ENCODE data around the gene SLFN11.
A peak's percentile ranks its signal among the peaks of the same experiment; 100 is the strongest.
"Not testable (repeated sequence)": the region's sequence is repeated elsewhere in the genome, so short reads cannot be mapped to it uniquely, and the experiment has no call there.

The SLFN11 gene

DNA sequence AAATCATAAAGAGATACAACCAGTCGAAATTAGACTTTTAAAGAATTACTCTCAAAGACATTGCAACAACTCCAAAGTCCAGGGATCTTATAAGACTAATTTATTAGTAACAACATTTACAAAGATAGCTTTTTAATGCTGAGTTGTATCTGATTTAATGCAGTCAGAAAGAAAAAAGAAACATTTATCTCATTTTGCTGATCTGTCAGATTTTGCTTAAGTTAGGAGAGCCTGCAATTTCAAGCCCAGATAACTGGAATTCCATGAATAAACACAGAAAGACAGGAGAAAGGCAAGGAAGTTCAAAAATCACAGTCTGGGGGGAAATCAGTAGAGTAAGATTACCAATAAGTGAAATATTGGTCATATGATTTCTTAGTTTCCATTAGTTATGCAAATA is 22.9 kb downstream of the SLFN11 start:
- DNase-seq: no peak

DNA sequence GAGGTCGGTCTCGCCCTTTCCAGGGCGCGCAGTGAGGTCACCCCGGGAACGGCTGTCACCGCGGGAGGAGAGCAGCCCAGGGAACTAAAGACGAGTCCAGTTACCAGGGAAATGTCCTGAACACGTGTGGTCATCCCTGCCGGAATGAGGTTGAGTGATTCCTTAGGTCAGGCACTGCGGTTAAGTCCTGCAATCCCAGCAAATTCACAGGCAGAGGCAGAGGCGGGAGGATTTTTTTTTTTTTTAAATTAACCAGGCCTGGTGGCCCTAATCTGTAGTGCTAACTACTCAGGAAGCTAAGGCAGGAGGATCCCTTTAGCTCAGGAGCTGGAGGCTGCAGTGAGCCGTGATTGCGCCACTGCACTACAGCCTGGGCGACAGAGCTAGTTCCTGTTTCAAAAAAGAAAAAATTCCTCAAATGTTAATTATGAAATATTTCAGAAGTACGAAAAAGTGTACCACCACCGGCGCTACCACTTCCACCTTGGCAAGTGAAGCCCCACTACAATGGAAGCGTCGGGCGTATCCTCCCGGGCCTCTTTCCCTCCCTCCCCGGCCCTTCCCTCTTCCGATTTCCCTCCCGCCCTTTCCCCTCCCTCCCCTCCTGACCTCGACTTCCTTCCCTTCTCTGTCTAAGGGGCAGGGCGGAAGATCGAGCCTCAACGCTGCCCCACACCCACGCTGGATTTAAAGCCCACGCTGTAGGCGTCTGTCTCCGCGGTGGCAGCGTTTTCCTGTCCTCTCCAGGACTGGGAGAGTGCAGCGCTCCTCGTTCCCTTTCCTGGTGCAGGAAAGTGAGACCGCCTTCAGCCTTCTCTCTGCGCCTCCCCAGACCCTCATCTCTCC is 27.3 kb downstream of the SLFN11 start:
- peak; percentile 35 for DNase-seq

- no peak for DNase-seq
Observed at GRCh38 chr17:35345445-35345925, 27.9 kb downstream of the SLFN11 start.

- DNase-seq: no peak
Observed at GRCh38 chr17:35344262-35344661, 29.2 kb downstream of the SLFN11 start.

DNA sequence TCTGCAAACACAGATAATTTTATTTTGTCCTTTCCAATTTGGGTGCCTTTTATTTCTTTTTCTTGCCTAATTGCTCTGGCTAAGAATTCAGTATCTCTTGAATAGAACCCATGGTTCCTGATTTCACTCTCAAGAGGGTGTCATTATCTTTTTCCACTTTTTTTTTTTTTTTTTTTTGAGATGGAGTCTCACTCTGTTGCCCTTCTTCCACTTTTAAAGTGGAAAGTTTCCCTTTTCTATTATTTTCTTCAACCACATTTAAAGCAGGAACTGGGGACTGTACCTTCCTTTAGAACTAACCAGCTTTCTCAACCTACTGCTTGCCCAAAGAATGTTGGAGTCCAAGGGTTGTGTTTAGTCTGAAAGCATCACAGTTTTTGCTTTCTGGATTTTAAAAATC is 31.1 kb downstream of the SLFN11 start:
- DNase-seq: no peak

GRCh38 chr17:35341411-35341992 is 31.9 kb downstream of the SLFN11 start:
- no peak for DNase-seq

GRCh38 chr17:35338230-35338629 is 35.2 kb downstream of the SLFN11 start:
- no peak for DNase-seq

DNA sequence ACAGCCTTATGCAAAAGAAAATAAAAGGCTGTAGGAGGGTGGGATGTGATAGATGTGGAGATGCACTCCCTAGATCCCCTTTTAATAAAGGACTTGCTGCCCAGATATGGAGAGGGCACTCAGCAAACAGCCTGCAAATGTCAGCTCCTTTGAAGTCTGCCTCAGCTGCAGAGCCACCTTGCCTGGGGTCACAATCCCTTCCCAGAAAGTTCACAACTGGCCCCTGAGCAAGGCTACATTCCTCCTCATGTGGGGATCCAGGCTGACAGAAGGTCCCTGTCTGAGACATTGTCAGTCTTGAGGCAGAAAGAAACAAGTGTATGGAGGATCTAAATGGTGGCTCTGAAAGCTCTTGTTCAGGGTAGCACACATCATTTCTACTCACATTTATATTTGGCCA is 36.1 kb downstream of the SLFN11 start:
- no peak for DNase-seq

DNA sequence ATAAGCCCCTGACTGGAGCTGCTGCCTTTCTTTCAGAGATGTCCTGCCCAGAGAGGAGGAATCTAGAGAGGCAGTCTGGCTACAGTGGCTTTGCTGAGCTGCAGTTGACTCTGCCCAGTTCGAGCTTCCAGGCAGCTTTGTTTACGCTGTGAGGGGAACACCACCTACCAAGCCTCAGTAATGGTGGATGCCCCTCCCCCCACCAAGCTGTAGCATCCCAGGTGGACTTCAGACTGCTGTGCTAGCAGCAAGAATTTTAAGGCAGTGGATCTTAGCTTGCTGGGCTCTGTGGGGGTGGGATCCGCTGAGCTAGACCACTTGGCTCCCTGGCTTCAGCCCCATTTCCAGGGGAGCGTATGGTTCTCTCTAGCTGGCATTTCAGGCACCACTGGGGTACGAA is 39.8 kb downstream of the SLFN11 start:
- DNase-seq: not testable (repeated sequence)

DNA sequence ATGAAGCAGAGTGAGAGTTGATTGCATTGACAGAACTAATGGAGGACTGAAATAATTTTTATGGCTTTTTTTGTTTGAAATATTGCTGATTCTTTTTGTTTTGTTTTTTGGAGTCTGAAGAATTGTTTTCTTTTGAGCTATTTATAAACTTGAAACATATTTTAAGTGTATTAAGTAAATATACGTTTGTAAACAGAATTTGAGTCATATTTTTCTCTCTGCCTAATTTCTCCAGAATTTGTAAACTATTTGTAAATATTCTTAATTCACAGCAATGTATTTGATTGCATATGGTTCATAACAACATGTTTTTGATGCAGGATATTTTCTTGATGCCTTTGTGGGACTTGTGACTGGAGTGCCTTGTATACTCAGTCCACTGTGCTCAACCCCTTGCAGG is 50.7 kb downstream of the SLFN11 start:
- no peak for DNase-seq

GRCh38 chr17:35315971-35316370 is 57.5 kb downstream of the SLFN11 start:
- no peak for DNase-seq

GRCh38 chr17:35315283-35315682 is 58.1 kb downstream of the SLFN11 start:
- peak; percentile 95 for DNase-seq

GRCh38 chr17:35314415-35315216 is 58.8 kb downstream of the SLFN11 start:
- DNase-seq: no peak

GRCh38 chr17:35313875-35314409 is 59.5 kb downstream of the SLFN11 start:
- DNase-seq: no peak

DNA sequence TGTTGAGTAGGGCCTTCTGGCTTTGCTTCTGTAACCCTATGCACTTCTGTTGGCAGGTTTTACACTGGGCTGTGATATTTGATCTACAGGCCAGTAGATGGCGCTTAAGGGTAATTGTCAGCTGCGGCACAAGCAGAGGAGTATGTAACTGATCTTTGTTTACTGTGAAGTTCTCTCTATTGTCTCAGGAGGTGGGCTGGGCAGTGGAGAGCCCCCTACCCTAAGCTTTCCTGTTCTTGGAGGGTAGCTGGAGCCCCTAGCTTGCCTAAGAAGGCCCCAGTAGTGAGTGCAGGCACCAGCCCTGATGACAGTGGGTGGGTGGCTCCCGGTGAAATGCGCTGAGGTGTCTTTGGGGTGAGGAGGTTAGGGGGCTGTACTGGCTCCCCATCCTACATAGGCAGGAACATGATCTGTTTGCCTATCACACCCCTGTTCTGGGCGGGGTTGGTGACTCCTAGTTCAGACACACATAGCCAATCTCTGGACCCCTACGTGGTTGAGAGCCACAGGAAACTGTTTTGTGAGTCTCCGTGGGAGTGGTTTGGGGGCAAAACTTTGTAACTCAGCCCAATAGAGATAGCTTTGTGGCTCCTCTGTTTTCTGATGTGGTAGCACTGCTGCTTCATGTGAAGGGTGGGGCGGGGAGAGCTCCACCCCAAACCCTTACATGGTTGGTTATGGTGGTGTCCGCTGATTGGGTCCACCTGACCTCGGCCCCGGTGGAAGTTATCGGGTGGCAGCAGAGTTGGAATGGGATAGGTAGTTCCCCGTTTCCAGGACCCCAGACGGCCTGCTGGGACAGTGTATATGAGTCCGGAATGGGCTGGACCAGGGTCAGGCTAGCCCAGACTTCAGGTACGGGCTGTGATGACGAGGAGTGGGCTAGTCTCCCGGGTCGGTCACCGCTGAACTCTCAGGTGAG is 60.4 kb downstream of the SLFN11 start:
- peak; percentile 72 for DNase-seq

- no peak for DNase-seq
Observed at GRCh38 chr17:35312346-35312745, 61.1 kb downstream of the SLFN11 start.

DNA sequence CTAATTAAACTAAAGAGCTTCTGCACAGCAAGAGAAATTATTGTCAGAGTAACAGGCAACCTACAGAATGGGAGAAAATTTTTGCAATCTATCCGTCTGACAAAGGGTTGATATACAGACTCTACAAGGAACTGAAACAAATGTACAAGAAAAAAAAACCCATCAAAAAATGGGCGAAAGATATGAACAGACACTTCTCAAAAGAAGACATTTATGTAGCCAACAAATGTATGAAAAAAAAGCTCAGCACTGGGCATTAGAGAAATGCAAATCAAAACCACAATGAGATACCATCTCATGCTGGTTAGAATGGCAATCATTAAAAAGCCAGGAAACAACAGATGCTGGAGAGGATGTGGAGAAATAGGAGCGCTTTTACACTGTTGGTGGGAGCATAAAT is 64.1 kb downstream of the SLFN11 start:
- not testable (repeated sequence) for DNase-seq

Measured in fibroblast of upper back skin (primary cell).